Tibial artery (tissue), 4 donors: Measurements from ENCODE around the gene ABCB9.
A peak's percentile ranks its signal among the peaks of the same experiment; 100 is the strongest.

Experiments used
- DNase-seq, 2 donors: peaks; one replicate each; pipeline ENCODE4 v3.0.0-alpha.2; 2019
- H3K27ac ChIP-seq, 2 donors: fragments of 200-600 bp; sonication (generic) in 1 of 2; 1 replicate in 1 of 2; 2 replicates in 1 of 2; pipeline ENCODE4 v1.5.1; 2018 to 2019; ENCODE audit warnings: mild to moderate bottlenecking in 1 of 2
- H3K27me3 ChIP-seq, 2 donors: fragments of 200-600 bp; sonication (generic) in 1 of 2; one replicate each; pipeline versions ENCODE4 v1.5.1 to v1.6.0; 2016 to 2019
- H3K36me3 ChIP-seq, 3 donors: fragments of 200-600 bp; sonication (generic) in 2 of 3; one replicate each; pipeline ENCODE4 v1.5.1; 2016 to 2019; ENCODE audit warnings: mild to moderate bottlenecking in 2 of 3
- H3K4me1 ChIP-seq, 4 donors: fragments of 200-600 bp; sonication (generic) in 2 of 4; 1 replicate in 3 of 4; 2 replicates in 1 of 4; pipeline ENCODE4 v1.5.1; 2016 to 2019
- H3K4me3 ChIP-seq, 2 donors: fragments of 200-600 bp; sonication (generic) in 1 of 2; 1 replicate in 1 of 2; 2 replicates in 1 of 2; pipeline ENCODE4 v1.5.1; 2018 to 2019; ENCODE audit warnings: mild to moderate bottlenecking in 2 of 2
- H3K9me3 ChIP-seq, 3 donors: fragments of 200-600 bp; sonication (generic) in 1 of 3; one replicate each; pipeline ENCODE4 v1.5.1; 2016 to 2019
- intact Hi-C: fragments of 100-400 bp; cut with DNase I; formaldehyde crosslinking; loops from one replicate; pipeline ENCODE4 v1.15.0; 2023; ENCODE audit warnings: low total_unique reads
- TF ChIP-seq, protein P1 (sequence below), 2 experiments: fragments of 200-600 bp in 1 of 2; fragments of 450-650 bp in 1 of 2; IDR thresholded peaks; one replicate each; pipeline ENCODE4 v1.5.1; 2017 to 2019; ENCODE audit warnings: antibody characterized with exemption in 2 of 2, mild to moderate bottlenecking in 1 of 2, moderate library complexity in 1 of 2

ABCB9 gene

DNA sequence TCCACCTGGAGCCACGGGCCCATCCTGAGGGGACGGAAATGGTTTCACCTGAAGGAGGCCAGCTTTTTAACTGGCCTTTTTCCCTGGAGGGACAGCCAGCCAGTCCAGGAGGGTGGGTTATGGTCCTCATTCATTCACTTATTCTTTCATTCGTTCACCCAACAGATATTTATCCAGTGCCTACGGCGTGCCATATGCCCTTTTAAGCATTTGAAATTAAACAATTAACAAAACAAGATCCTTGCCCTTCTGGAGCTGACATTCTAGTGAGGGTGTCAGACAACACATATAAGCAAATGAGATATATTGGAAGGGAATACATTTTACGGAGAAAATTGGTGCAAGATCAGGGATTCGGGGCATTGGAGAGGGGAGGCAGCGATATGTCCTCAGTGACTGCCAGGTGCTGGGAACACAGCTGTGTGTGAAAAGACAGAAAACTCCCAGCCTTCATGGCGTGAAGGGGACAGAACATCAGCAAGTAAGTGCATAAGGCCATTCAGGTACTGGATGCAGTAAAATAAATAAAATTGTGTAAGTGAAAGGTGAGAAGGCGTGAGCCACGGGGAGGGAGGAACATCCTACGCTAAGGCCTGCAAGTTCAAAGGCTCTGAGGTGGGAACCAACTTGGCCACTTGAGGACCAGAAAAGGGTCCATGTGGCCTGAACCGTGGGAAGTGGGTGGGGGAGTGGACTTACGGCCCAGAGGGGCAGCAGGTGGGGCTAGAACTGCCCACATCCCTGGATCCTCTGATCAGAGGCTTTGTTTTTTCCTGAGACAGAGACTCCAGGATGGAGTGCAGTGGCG is 684 bp upstream of the ABCB9 start:
- Histone ChIP-seq H3K36me3 (no peaks in the 10 kb centered on the region), H3K27ac (peak overlapping the region; percentile 24 to 42), H3K4me3 (peak overlapping the region; percentile 54 to 58), H3K9me3 (no peaks in the 10 kb centered on the region), H3K4me1 (peaks cover 9 to 38% (median 27%) of the 10 kb centered on the region in 4 donors), H3K27me3 (no peaks in the 10 kb centered on the region)
- no peak for DNase-seq
- intact Hi-C loops = loop anchor here (2.0 kb wide), 1 partner anchor 266 kb away; the partner anchor contains the start of genes MPHOSPH9 and MTRFR
- TF ChIP-seq, protein P1, sequence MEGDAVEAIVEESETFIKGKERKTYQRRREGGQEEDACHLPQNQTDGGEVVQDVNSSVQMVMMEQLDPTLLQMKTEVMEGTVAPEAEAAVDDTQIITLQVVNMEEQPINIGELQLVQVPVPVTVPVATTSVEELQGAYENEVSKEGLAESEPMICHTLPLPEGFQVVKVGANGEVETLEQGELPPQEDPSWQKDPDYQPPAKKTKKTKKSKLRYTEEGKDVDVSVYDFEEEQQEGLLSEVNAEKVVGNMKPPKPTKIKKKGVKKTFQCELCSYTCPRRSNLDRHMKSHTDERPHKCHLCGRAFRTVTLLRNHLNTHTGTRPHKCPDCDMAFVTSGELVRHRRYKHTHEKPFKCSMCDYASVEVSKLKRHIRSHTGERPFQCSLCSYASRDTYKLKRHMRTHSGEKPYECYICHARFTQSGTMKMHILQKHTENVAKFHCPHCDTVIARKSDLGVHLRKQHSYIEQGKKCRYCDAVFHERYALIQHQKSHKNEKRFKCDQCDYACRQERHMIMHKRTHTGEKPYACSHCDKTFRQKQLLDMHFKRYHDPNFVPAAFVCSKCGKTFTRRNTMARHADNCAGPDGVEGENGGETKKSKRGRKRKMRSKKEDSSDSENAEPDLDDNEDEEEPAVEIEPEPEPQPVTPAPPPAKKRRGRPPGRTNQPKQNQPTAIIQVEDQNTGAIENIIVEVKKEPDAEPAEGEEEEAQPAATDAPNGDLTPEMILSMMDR (IDR thresholded peaks at IDR 0.05) = no peak

DNA sequence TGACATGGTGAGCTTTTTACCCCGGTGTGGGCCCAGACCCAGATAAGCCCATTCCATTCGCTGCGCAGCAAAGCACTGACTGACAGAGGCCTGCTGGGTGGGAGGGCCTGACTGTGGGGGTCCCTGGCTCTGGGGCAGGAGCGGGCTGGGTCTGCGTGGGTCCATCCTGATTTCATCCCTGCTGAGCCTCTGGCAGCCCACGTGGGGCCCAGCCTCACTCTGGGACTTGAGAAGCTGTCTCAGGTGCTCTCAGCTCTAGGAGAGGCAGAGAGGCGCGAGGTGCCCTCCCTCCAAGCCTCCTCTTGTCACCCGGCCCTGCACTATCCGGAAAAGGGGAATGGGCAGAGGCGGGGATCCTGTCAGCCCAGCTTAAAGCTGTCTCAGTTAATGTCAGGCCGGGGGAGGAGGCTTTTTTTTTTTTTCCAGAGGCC is 927 bp downstream of the ABCB9 start:
- H3K36me3 ChIP-seq = peaks cover 0 to under 1% (median 0%) of the 10 kb centered on the region in 3 donors
- peak overlapping the region; percentile 54 to 58 for H3K4me3 ChIP-seq
- peaks cover 9 to 41% (median 27%) of the 10 kb centered on the region in 4 donors for H3K4me1 ChIP-seq
- no peaks in the 10 kb centered on the region for H3K27me3 ChIP-seq
- peak in 1 of 2 donors; percentile 65 for DNase-seq
- TF ChIP-seq, protein P1 (IDR thresholded peaks at IDR 0.05) = no peak
- no peaks in the 10 kb centered on the region for H3K9me3 ChIP-seq
- intact Hi-C loops = no loop called here
- H3K27ac ChIP-seq = peak overlapping the region in 1 of 2 donors; percentile 42

DNA sequence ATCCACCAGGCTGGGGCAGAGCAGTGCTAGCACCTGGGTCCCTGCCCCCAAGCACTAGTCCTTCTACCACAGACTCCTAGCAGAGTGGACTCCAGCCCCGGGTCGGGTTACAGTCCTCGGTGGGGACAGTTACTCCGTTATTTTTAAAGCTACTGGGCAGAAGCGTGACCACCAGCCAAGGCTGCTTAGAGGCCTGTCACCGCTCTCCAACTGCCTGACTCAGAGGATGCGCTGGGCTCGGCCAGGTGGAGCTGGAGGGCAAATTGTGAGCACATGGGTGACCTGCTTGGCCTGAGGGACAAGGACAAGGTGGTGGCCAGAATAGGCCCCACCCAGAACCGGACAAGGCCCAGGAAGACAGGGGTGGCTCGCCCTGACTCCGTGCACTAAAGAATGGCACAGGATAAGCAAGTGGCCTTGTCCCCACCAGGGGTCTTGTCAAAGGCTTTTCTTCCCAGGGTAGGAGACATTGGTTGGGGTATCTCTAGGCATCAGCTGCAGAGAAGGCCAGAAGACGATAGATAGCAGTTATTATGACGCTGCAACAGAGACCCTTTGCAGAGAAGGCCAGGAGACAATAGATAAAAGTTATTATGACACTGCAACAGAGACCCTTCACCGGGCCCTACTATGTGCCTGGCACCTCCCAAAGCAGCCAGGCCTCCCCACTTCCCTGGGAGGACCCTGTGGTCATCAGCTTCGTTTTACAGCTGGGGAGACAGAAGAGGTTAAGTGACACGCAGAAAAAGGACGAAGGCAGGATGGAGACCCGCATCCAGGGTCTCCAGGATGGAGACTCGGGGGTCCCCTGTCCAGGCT is 1.6 kb downstream of the ABCB9 start:
- Histone ChIP-seq H3K27me3 (no peaks in the 10 kb centered on the region), H3K36me3 (peaks cover 2 to 7% (median 5%) of the 10 kb centered on the region in 3 donors), H3K4me1 (peaks cover 9 to 41% (median 27%) of the 10 kb centered on the region in 4 donors), H3K9me3 (no peaks in the 10 kb centered on the region), H3K4me3 (no peak overlapping the region), H3K27ac (no peak overlapping the region)
- intact Hi-C loops = no loop called here
- no peak for DNase-seq
- TF ChIP-seq, protein P1 (IDR thresholded peaks at IDR 0.05) = no peak

DNA sequence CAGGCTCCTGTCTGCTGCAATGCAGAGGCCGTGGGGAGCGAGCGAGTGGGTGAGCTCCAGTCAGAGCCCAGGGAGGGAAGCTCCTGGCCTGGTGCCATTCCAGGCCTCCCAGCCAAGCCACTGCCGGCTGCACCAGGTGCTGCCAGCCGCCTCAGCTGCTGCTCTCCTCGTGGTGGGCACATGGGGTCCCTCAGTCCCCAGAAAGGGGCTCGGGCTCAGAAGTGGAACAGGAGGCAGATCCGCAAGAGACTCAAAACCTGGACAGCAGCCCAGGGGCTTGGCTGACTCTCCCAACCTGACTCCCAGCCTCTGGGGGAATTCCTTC is 2.4 kb downstream of the ABCB9 start:
- TF ChIP-seq, protein P1 (IDR thresholded peaks at IDR 0.05) = no peak
- no peaks in the 10 kb centered on the region for H3K27me3 ChIP-seq
- intact Hi-C loops = no loop called here
- no peak overlapping the region for H3K4me3 ChIP-seq
- H3K9me3 ChIP-seq = no peaks in the 10 kb centered on the region
- DNase-seq = peak in 1 of 2 donors; percentile 67
- H3K4me1 ChIP-seq = peaks cover 9 to 41% (median 27%) of the 10 kb centered on the region in 4 donors
- H3K27ac ChIP-seq = no peak overlapping the region
- peaks cover 4 to 14% (median 12%) of the 10 kb centered on the region in 3 donors for H3K36me3 ChIP-seq

DNA sequence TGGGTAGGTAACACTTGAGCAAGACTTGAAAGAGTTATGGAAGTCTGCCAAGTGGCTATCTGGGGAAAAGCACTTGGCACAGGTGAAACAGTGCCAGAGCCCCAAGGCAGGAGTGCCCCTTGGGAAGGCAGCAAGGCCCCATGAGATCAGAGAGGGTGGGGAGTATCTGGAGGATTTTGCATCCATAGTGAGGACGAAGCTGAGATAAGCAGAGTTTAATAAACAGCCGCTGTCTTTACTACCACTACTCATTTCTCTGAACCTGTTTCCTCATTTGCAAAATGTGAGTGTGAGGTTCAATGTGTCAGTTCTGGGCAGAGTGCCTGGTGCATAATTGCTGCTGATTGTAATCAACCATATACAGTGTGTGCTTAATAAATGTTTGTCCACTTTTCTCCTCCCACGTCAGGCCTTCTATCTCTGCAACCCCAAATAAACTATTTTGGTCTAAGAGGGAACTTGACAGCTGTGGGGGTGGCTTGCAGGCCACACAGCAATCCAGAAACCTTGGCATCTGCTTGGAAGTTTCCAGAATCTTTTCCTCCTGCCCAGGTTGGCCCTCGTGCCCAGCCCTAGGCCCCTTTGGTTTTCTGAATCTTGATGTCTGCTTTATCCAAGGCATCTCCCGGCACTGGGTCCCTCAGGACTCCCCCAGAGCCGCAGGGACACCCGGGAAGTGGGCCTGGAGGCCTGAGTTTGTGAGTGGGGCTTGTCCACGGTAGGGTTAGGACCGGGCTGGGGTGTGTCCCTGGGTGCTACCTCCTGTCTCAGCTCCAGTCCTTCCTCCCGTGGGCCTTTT is 4.5 kb downstream of the ABCB9 start:
- no peak overlapping the region for H3K4me3 ChIP-seq
- H3K27ac ChIP-seq = no peak overlapping the region
- H3K27me3 ChIP-seq = no peaks in the 10 kb centered on the region
- DNase-seq = no peak
- intact Hi-C loops = no loop called here
- peaks cover 4 to 30% (median 12%) of the 10 kb centered on the region in 3 donors for H3K36me3 ChIP-seq
- TF ChIP-seq, protein P1 (IDR thresholded peaks at IDR 0.05) = no peak
- peaks cover 9 to 44% (median 27%) of the 10 kb centered on the region in 4 donors for H3K4me1 ChIP-seq
- H3K9me3 ChIP-seq = no peaks in the 10 kb centered on the region
